ENCODE measurements around the gene SYCN. TPM values are rescaled to one million over a fixed set of nuclear protein-coding genes. Genes with fewer than 3 reads are reported as not detected.

Gene SYCN
- polyA plus RNA-seq, 3 donors: not detected

DNA sequence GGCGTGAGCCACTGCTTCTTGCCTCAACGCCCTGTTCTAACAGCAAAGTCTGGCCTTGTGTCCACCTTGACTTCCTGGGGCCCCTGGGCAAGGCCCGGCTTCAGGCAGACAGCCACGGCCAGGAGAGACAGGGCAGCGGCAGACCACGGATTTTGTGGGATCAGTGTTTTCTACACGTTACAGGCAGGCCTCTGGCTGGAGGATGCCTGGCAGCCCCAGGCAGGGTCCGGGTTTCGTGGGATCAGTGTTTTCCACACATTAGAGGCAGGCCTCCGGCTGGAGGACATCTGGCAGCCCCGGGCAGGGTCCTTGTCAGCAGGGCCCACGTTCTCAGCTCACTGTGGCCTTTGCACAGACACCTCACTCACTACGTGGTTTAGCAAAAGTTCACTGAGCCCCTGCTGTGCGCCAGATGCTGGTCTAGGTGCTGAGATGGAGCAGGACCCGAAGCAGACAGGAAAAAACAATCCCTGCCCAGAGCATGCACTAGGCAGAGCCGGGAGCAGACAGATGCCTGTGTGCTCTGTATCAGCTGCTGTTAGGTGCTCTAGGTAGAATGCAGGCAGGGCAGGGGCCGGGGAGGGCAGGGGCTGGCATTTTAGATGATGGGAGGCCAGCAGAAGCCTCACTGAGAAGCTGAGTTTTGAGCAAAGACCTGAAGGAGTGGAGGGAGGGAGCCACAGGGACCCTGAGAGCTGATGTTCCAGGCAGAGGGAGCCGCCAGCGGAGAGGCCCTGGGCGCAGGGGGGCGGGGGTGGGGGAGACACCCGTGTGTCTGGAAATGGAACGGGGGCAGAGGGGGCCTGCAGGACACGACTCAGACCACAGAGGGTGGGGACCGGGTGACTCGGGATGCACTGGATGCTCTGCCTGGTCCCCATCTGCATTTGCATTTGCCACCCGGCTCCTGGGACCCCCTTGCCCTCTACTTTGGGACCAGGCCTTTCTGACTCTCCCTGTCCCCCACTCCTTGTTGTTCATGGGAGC is 32.3 kb downstream of the SYCN start:
- no peak for DNase-seq

DNA sequence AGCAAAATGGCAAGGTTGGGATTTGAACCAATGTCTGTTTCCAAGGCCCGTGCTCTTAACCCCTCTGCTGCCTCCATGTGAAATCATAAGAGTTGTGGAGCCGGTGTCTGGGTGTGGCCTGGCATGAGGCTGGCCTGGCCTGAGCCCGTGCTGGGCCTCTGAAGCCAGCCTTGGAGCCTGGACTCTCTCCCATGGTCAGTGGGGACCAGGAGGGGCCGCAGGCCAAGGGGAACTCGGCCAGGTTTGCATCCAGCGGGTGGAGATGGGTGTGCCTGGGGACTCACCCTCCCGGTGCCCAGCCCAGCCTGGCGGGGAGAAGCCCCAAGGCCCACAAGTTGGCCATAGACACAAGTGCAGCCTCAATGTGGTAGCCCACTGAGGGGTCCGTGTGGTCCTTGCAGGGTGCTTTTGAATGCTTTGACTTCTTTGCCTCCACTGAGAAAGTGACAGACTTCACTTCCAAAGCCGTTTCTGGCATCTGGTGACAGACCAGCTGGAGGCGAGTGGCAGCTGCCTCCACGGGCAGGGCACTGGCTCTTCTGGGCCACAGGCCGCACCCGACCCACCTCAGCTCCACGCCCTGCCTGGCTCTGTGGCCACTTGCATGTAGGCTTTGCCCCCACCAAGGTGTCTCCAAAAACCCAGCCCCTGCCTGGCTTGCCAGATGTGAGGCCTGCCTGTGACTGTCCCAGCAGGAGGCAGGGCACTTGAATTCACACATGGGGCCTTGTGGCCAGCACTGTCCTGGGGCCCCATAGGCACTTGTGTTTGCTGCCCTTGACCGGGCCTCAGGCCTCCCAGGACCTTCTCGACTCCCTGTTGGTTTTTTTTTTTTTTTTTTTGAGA is 33.5 kb downstream of the SYCN start:
- no peak for DNase-seq

DNA sequence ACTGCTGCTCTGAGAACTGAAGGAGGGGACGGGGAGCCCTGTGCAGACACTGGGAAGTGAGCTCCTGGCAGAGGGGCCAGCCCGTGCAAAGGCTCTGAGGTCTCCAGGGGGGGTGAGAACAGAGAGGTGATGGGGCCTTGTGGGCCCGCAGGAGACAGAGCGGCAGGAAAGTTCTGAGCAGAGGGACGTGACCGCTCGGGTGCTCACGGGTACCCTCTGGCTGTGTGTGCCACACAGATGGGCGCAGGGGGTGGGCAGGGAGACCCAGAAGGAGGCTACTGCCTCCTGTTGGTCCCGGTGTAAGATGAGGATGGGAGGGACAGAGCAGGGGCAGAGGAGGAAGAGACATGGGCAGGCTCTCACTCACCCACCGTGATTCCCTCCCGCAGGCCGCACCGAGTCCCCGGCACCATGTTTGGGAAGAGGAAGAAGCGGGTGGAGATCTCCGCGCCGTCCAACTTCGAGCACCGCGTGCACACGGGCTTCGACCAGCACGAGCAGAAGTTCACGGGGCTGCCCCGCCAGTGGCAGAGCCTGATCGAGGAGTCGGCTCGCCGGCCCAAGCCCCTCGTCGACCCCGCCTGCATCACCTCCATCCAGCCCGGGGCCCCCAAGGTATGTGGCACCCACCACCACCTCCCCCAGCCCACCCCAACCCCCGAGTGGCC is 34.8 kb downstream of the SYCN start:
- DNase-seq: no peak

GRCh38 chr19:39168258-39169142 is 35.6 kb downstream of the SYCN start:
- no peak for DNase-seq

- no peak for DNase-seq
Observed at GRCh38 chr19:39167461-39168257, 36.4 kb downstream of the SYCN start.

DNA sequence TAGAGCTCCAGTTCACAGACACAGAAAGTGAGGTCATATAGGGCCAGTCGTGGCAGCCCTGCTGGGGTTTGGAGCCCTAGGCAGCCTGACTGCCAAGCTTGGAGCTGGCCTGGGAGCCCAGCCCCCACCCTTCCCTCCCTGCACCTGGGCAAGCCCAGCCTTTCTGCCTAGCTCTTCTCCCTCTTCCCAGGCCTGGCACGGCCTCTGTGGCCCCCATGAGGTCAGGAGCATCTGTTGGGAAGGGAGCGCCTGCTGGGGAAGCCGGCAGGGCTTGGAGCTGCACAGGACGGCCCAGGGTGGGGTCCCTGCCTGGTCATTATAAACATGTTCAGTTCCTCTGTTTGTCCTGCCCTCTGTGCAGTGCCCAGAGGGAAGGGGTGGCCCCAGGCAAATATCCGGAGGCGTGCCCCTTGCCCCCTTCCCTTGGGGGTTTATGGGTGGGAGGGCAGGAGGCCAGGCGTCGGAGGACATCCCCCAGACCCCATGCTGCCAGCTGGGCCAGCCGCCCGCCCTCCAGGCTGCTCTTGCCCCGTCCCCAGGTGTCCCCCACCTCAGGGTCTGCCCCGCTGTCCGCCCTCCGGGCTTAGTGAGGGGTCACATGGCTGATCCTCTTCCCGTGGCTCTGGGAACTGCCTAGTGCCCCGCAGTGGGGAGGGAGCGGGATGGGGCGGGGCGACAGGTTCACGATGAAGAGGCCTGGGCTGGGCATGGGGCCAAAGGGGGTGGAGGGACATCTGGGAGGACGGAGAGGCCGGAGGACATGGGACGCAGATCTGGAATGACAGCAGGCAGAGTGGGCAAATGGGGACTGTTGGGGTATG is 37.3 kb downstream of the SYCN start:
- no peak for DNase-seq

DNA sequence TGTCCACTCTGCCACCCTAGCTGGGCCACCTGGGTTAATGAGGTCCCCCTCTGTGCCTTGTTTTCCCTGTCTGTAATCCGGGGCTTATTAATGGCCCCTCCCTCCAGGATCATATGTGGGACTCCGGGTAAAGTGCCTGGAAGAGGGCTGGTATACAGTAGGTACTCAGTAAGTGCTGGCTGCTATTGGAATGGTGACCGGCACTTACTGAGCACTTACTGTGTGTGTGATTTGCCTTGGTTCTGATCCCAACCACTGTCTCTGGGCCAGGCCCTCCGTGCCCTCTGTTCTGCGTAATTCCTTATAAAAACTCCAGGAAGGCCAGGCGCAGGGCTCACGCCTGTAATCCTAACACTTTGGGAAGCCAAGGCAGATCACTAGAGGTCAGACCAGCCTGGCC is 38.2 kb downstream of the SYCN start:
- DNase-seq: no peak

DNA sequence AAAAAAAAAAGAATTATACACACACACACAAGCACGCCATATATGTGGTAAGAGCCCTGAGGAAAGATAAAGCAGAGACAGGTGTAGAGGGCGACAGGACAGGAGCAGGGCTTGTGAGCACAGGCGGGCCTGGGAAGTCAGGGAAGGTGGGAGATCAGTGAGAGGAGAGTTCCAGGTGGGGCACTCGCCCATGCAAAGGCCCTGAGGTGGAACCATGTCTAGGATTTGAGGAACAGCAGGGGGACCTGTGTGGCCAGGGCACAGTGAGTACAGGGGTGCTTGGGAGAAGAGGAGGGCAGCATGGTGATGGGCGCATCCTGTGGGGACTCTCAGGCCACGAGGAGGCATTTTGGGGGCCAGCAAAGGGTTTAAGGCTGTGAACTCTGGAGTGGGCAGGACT is 39.8 kb downstream of the SYCN start:
- no peak for DNase-seq

DNA sequence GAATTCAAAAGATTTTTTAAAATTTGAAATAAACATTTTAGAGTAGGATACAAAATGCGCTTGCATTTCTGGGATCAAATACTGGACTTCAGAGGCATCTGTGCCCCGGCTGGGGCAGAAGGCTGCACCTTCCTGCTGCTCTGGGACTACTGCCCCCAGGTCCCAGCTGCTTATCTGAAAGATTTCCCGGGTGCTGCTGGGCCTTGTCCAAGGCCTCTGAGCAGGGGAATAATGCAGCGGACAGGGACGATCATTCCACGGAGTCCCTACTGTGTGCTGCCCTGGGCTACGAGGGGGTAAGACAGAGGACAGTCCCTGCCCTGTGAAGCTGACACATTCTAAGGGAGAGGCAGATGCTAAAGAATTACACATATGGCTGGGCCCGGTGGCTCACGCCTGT is 40.4 kb downstream of the SYCN start:
- no peak for DNase-seq

DNA sequence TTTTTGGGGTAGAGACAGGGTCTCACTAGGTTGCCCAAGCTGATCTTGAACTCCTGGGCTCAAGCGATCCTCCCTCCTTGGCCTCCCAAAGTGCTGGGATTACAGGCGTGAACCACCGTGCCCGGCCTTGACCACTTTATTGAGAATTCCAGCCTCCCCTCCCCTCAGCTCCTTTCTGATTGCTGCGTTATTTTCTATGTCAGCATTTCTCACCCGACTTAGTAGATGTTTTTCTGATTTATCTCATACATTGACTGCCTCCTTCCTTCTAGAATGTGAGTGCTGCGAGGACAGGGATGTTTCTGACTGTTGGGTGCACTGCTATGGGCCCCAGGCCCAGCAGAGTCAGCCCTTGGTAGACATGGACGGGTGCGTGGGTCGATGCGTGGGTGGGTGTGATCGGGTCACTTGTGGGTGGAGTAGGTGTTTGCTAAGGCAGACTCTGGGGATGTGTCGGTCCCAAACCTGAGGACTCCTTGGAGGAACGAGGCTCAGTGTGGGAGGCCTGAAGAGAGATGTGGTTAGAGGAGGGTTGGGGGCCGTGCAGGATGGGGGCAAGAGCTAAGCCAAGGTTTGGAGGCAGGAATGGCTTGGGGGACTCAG is 41.5 kb downstream of the SYCN start:
- DNase-seq: no peak

- DNase-seq: no peak
Observed at GRCh38 chr19:39160889-39161672, 43.0 kb downstream of the SYCN start.

DNA sequence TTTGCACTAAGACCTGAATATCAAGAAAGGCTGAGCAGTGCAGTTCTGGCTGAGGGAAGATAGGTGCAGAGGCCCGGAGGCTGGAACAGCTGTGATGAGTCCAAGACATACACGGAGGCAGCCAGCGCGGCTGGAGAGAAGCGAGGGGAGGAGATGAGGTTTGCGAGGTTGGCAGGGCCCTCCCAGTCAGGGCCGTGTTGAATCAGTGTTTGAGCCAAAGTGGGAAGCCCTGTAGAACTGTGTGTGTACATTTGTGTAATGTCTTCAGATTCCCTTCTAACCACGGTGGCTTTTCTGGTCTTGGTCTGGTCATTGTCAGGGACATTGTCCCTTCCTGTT is 43.6 kb downstream of the SYCN start:
- no peak for DNase-seq

DNA sequence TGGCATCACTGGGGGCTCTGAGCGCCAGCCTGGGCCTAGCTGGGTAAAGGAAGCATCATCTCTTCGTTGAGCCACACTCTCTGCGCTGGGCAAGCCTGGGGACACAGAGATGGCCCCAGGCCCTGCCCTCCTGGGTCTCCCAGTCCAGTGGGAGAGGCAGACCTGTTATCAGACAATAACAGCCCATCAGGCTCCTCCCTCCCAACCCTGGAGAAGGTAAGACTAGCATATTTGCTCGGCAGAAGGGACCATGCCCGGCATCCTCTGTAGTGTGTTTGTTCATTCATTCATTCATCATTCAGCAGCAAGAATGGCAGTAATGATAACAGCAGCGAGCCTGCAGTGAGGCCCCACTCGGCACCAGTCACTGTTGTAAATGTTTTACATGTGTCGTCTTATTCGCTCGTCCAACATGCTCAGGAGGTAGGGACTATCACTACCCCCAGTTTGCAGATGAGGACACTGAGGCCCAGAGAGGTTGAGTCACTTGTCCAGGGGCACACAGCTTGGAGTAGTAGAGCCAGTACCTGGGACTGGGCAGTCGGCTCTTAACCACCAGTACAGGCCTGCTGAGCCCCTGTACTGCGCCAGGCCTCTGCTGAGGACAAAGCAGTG is 45.3 kb downstream of the SYCN start:
- DNase-seq: no peak

- no peak for DNase-seq
Observed at GRCh38 chr19:39157997-39158389, 46.1 kb downstream of the SYCN start.

- DNase-seq: no peak
Observed at GRCh38 chr19:39157275-39157996, 46.6 kb downstream of the SYCN start.

- no peak for DNase-seq
Observed at GRCh38 chr19:39156326-39157230, 47.5 kb downstream of the SYCN start.

Measured in renal pelvis (tissue), 4 donors.